Prostate gland (tissue), 2 donors: ENCODE measurements around the gene CSMD2.

Source experiments
- POLR2A ChIP-seq: fragments of 450-650 bp; IDR thresholded peaks from one replicate; pipeline ENCODE4 v1.6.1; 2016; ENCODE audit warnings: antibody characterized with exemption, mild to moderate bottlenecking
- TF ChIP-seq, protein P1 (sequence below), 4 experiments: fragments of 200-600 bp in 2 of 4; fragments of 450-650 bp in 2 of 4; sonication (generic) in 2 of 4; IDR thresholded peaks; 1 replicate in 3 of 4; 2 replicates in 1 of 4; pipeline ENCODE4 v1.5.1; 2016 to 2019; ENCODE audit warnings: antibody characterized with exemption in 4 of 4, mild to moderate bottlenecking in 2 of 4, moderate library complexity in 2 of 4

DNA sequence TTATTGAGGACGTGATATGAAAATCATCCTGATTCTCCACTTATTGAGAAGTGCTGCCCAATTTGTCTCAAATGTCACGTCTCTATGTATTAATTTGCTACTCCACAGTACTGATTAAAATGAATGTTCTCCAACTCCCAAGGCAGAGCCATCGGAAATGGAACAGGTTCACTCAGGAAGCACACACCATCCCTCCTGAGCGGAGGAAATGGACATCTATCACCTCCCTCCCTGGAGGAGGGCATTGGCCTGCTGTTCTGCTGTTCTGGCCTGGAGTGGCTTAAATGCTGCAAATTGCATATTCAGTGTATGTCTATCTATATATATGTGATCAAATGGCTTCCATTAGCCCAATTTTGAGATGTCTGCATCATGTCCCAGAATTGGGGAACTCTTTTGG is 140.5 kb downstream of the CSMD2 start:
- TF ChIP-seq, protein P1, sequence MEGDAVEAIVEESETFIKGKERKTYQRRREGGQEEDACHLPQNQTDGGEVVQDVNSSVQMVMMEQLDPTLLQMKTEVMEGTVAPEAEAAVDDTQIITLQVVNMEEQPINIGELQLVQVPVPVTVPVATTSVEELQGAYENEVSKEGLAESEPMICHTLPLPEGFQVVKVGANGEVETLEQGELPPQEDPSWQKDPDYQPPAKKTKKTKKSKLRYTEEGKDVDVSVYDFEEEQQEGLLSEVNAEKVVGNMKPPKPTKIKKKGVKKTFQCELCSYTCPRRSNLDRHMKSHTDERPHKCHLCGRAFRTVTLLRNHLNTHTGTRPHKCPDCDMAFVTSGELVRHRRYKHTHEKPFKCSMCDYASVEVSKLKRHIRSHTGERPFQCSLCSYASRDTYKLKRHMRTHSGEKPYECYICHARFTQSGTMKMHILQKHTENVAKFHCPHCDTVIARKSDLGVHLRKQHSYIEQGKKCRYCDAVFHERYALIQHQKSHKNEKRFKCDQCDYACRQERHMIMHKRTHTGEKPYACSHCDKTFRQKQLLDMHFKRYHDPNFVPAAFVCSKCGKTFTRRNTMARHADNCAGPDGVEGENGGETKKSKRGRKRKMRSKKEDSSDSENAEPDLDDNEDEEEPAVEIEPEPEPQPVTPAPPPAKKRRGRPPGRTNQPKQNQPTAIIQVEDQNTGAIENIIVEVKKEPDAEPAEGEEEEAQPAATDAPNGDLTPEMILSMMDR (IDR thresholded peaks at IDR 0.05) = no peak
- no peak for TF ChIP-seq POLR2A
